Psoas muscle (tissue), 8 donors: ENCODE measurements around the gene BANF2. TPM values are rescaled to one million over a fixed set of nuclear protein-coding genes. Genes with fewer than 3 reads are reported as not detected.

ENCODE experiments used
- ATAC-seq, 4 donors: fragments of 200-7000 bp; cut with Tn5 transposase; one replicate each; pipeline ENCODE4 v1.9.1; 2020; ENCODE audit warnings: moderate library complexity in 3 of 4, mild to moderate bottlenecking in 2 of 4
- DNase-seq, 2 donors: peaks; one replicate each; pipeline ENCODE4 v3.0.0-alpha.2; 2020
- H3K27ac ChIP-seq: fragments of 200-600 bp; one replicate; pipeline ENCODE4 v1.8.0; 2022
- H3K27me3 ChIP-seq, 3 donors: fragments of 200-600 bp in 1 of 3; one replicate each; pipeline versions ENCODE4 v1.6.1 to v1.8.0; 2013 to 2022; ENCODE audit warnings: low read length in 2 of 3, mild to moderate bottlenecking in 2 of 3, moderate library complexity in 1 of 3; ENCODE audit not compliant: insufficient read depth in 3 of 3
- H3K36me3 ChIP-seq, 2 donors: fragments of 200-600 bp in 1 of 2; one replicate each; pipeline versions ENCODE4 v1.6.1 to v1.8.0; 2013 to 2022; ENCODE audit warnings: low read depth in 1 of 2, mild to moderate bottlenecking in 1 of 2, moderate library complexity in 1 of 2; ENCODE audit not compliant: insufficient read depth in 1 of 2
- H3K4me1 ChIP-seq: fragments of 200-600 bp; one replicate; pipeline ENCODE4 v1.8.0; 2022
- H3K4me3 ChIP-seq: fragments of 200-600 bp; one replicate; pipeline ENCODE4 v1.8.0; 2022; ENCODE audit warnings: mild to moderate bottlenecking
- H3K9me3 ChIP-seq: fragments of 200-600 bp; one replicate; pipeline ENCODE4 v1.8.0; 2022
- CTCF ChIP-seq: fragments of 200-600 bp; IDR thresholded peaks from one replicate; pipeline ENCODE4 v1.8.0; 2022; ENCODE audit warnings: antibody characterized with exemption
- WGBS, 3 donors: extraction: QIAGEN DNeasy Blood & Tissue Kit; methylation state at CpG; one replicate each; pipeline versions ENCODE4 v1.1.6 to v1.1.7; 2013; 5-methylcytosine and 5-hydroxymethylcytosine counted together
- intact Hi-C, 2 donors: fragments of 100-400 bp; cut with DNase I; formaldehyde crosslinking; loops; one replicate each; pipeline versions ENCODE4 v1.11.0 to v1.14.2; 2022
- polyA plus RNA-seq, 3 donors: library from polyadenylated mRNA; stranded (reverse); fragments of 200-250 nt; gene quantifications; one replicate each; pipeline ENCODE4 v1.2.3, GENCODE V29; 2013
- total RNA-seq, 4 donors: library from RNA; stranded (reverse); fragmentation: NEBNext Ultra II Directional in 2 of 4; extraction: Animal tissue kit (Norgen Biotek cat#: 25700) in 2 of 4; gene quantifications; one replicate each; pipeline versions ENCODE4 v1.2.1 to v1.2.4, GENCODE V29; 2021 to 2023
- donor health status: healthy with polysubstance abuse.
- donor health status: DM: no; HTN: no; CAD: no; lungs with moderate emphysema.
- donor health status: Bipolar disorder and iron deficiency.
- donor health status: healthy.
- donor health status: DM: yes; HTN: yes; CAD: no.
- donor health status: DM: no; HTN: no; CAD: no.
- donor health status: DM: no; HTN: no; CAD: no.
- donor health status: DM: yes; HTN: yes; CAD: no.

The BANF2 gene
- total and polyA plus RNA-seq, 7 donors: not detected

GRCh38 chr20:17732907-17733521, 33.2 kb downstream of the BANF2 start:
- Histone ChIP-seq H3K4me1 (no peaks in the 10 kb centered on the region), H3K9me3 (no peaks in the 10 kb centered on the region), H3K36me3 (no peaks in the 10 kb centered on the region), H3K27me3 (no peaks in the 10 kb centered on the region), H3K4me3 (no peak overlapping the region), H3K27ac (no peak overlapping the region)
- DNase-seq (no peak), ATAC-seq (no peak)
- TF ChIP-seq CTCF: no peak
- intact Hi-C loops: loop anchor here in 1 of 2 donors (5.0 kb wide), 1 partner anchor 36 kb away; the partner anchor contains the start of gene BANF2
- 28 to 54% (median 40%) methylated on average over 6 of the region's 6 CpGs for WGBS, 3 donors

GRCh38 chr20:17733767-17734304, 34.1 kb downstream of the BANF2 start:
- Histone ChIP-seq H3K4me1 (no peaks in the 10 kb centered on the region), H3K9me3 (peaks cover 6% of the 10 kb centered on the region), H3K4me3 (no peak overlapping the region), H3K27me3 (no peaks in the 10 kb centered on the region), H3K27ac (no peak overlapping the region), H3K36me3 (no peaks in the 10 kb centered on the region)
- ATAC-seq (no peak), DNase-seq (no peak)
- 48 to 55% (median 52%) methylated on average over 4 of the region's 4 CpGs for WGBS, 3 donors
- intact Hi-C loops: loop anchor here in 1 of 2 donors (5.0 kb wide), 1 partner anchor 37 kb away; the partner anchor contains the start of gene BANF2
- TF ChIP-seq CTCF: no peak

GRCh38 chr20:17734374-17734773, 34.6 kb downstream of the BANF2 start:
- no peaks in the 10 kb centered on the region for H3K27me3 ChIP-seq
- no peaks in the 10 kb centered on the region for H3K36me3 ChIP-seq
- 84 to 91% (median 87%) methylated on average over 5 of the region's 5 CpGs for WGBS, 3 donors
- intact Hi-C loops: loop anchor here in 1 of 2 donors (5.0 kb wide), 1 partner anchor 37 kb away; the partner anchor contains the start of gene BANF2
- DNase-seq (no peak), ATAC-seq (no peak)
- H3K9me3 ChIP-seq: peaks cover 6% of the 10 kb centered on the region
- no peak for TF ChIP-seq CTCF
- H3K4me3 ChIP-seq: no peak overlapping the region
- H3K4me1 ChIP-seq: no peaks in the 10 kb centered on the region
- H3K27ac ChIP-seq: no peak overlapping the region

GRCh38 chr20:17735206-17735804, 35.5 kb downstream of the BANF2 start:
- Histone ChIP-seq H3K4me3 (no peak overlapping the region), H3K9me3 (peaks cover 6% of the 10 kb centered on the region), H3K36me3 (no peaks in the 10 kb centered on the region), H3K4me1 (no peaks in the 10 kb centered on the region), H3K27ac (no peak overlapping the region), H3K27me3 (no peaks in the 10 kb centered on the region)
- no peak for DNase-seq
- ATAC-seq: no peak
- TF ChIP-seq CTCF: no peak
- intact Hi-C loops: no loop called here
- 62 to 81% (median 79%) methylated on average over 9 of the region's 9 CpGs for WGBS, 3 donors
